ENCODE results near the gene GNA15.

DNA sequence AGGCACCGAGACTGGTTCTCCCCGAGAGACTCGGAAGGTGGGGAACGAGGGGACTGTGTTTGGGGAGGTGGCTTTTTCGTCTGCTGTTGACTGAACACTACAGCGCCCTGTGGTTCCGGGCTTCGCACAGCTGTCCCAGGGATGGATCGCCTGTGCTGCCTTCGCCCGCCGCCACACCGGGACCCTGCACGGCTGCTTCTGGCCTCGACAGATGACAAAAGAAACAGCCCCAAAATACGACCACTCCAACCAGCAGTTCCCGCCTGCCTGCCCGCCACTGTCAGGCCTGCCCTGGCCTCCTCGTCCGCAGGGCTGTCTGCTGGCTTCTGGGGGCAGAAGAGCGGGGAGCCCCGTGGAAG lies 13.3 kb upstream of the GNA15 start:
- TF ChIP-seq, protein P1, sequence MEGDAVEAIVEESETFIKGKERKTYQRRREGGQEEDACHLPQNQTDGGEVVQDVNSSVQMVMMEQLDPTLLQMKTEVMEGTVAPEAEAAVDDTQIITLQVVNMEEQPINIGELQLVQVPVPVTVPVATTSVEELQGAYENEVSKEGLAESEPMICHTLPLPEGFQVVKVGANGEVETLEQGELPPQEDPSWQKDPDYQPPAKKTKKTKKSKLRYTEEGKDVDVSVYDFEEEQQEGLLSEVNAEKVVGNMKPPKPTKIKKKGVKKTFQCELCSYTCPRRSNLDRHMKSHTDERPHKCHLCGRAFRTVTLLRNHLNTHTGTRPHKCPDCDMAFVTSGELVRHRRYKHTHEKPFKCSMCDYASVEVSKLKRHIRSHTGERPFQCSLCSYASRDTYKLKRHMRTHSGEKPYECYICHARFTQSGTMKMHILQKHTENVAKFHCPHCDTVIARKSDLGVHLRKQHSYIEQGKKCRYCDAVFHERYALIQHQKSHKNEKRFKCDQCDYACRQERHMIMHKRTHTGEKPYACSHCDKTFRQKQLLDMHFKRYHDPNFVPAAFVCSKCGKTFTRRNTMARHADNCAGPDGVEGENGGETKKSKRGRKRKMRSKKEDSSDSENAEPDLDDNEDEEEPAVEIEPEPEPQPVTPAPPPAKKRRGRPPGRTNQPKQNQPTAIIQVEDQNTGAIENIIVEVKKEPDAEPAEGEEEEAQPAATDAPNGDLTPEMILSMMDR (IDR thresholded peaks at IDR 0.05; ENCODE audit: low read length): no peak
- no peak for TF ChIP-seq EZH2 (IDR thresholded peaks at IDR 0.05; ENCODE audit: borderline replicate concordance, low read length)
